ENCODE results near the gene CREB3L2.
"Not testable (repeated sequence)": the region's sequence is repeated elsewhere in the genome, so short reads cannot be mapped to it uniquely, and the experiment has no call there.

The CREB3L2 gene

GRCh38 chr7:137969828-137970227 lies 32.1 kb downstream of the CREB3L2 start:
- TF ChIP-seq EZH2phosphoT487 (conservative IDR thresholded peaks at IDR 0.05; ENCODE audit: low read length): no peak
- TF ChIP-seq CTCF (IDR thresholded peaks at IDR 0.05; ENCODE audit: insufficient read depth, low read length, poor library complexity, severe bottlenecking): no peak
- no peaks in the 10 kb centered on the region for H3K79me2 ChIP-seq (ENCODE audit: insufficient read depth, low read length)

GRCh38 chr7:137968890-137969289 lies 33.0 kb downstream of the CREB3L2 start:
- Histone ChIP-seq H3K27ac (ENCODE audit: low read depth, low read length) (no peak overlapping the region), H4K20me1 (ENCODE audit: low read depth, low read length) (no peaks in the 10 kb centered on the region), H3K4me2 (ENCODE audit: low read depth, low read length, poor library complexity, severe bottlenecking) (no peak overlapping the region), H3F3A (ENCODE audit: insufficient read depth) (no peaks in the 10 kb centered on the region), H3K4me3 (ENCODE audit: insufficient read depth, low read length, poor library complexity, severe bottlenecking) (no peak overlapping the region), H2AFZ (ENCODE audit: low read depth, low read length, severe bottlenecking) (no peak overlapping the region), H3K9ac (ENCODE audit: low read length) (no peak overlapping the region), H3K36me3 (ENCODE audit: low read length) (no peaks in the 10 kb centered on the region), H3K79me2 (ENCODE audit: insufficient read depth, low read length) (no peaks in the 10 kb centered on the region), H3K9me3 (ENCODE audit: insufficient read depth, low read length) (no peaks in the 10 kb centered on the region), H3K9me2 (replicated peaks; ENCODE audit: insufficient read depth, low read length) (no peaks in the 10 kb centered on the region), H3K27me3 (ENCODE audit: low read length) (no peaks in the 10 kb centered on the region)
- no peak for TF ChIP-seq CTCF (IDR thresholded peaks at IDR 0.05; ENCODE audit: insufficient read depth, low read length, poor library complexity, severe bottlenecking)
- no peak for TF ChIP-seq EZH2phosphoT487 (conservative IDR thresholded peaks at IDR 0.05; ENCODE audit: low read length)

More at GRCh38 chr7:137969828-137970227, 32.1 kb downstream of the CREB3L2 start:
- H3K4me3 ChIP-seq (ENCODE audit: insufficient read depth, low read length, poor library complexity, severe bottlenecking): no peak overlapping the region
- H3K9me2 ChIP-seq (replicated peaks; ENCODE audit: insufficient read depth, low read length): no peaks in the 10 kb centered on the region
- no peak overlapping the region for H3K4me2 ChIP-seq (ENCODE audit: low read depth, low read length, poor library complexity, severe bottlenecking)
- H3K9me3 ChIP-seq (ENCODE audit: insufficient read depth, low read length): no peaks in the 10 kb centered on the region
- H3K36me3 ChIP-seq (ENCODE audit: low read length): no peaks in the 10 kb centered on the region
- no peak overlapping the region for H3K9ac ChIP-seq (ENCODE audit: low read length)
- no peaks in the 10 kb centered on the region for H3F3A ChIP-seq (ENCODE audit: insufficient read depth)
- H3K27me3 ChIP-seq (ENCODE audit: low read length): no peaks in the 10 kb centered on the region
- no peak overlapping the region for H3K27ac ChIP-seq (ENCODE audit: low read depth, low read length)
- H2AFZ ChIP-seq (ENCODE audit: low read depth, low read length, severe bottlenecking): no peak overlapping the region
- no peaks in the 10 kb centered on the region for H4K20me1 ChIP-seq (ENCODE audit: low read depth, low read length)

GRCh38 chr7:137968339-137968738 lies 33.5 kb downstream of the CREB3L2 start:
- not testable (repeated sequence) for H3K27me3 ChIP-seq (ENCODE audit: low read length); H3K9me3 ChIP-seq (ENCODE audit: insufficient read depth, low read length); H3K36me3 ChIP-seq (ENCODE audit: low read length); H3K9ac ChIP-seq (ENCODE audit: low read length); H3K4me2 ChIP-seq (ENCODE audit: low read depth, low read length, poor library complexity, severe bottlenecking); H3K9me2 ChIP-seq (replicated peaks; ENCODE audit: insufficient read depth, low read length); H3F3A ChIP-seq (ENCODE audit: insufficient read depth); H3K79me2 ChIP-seq (ENCODE audit: insufficient read depth, low read length); H2AFZ ChIP-seq (ENCODE audit: low read depth, low read length, severe bottlenecking); H4K20me1 ChIP-seq (ENCODE audit: low read depth, low read length); H3K27ac ChIP-seq (ENCODE audit: low read depth, low read length); H3K4me3 ChIP-seq (ENCODE audit: insufficient read depth, low read length, poor library complexity, severe bottlenecking)

- no peak overlapping the region for H2AFZ ChIP-seq (ENCODE audit: low read depth, low read length, severe bottlenecking)
- H3K27ac ChIP-seq (ENCODE audit: low read depth, low read length): no peak overlapping the region
- H3K27me3 ChIP-seq (ENCODE audit: low read length): no peaks in the 10 kb centered on the region
- TF ChIP-seq EZH2phosphoT487 (conservative IDR thresholded peaks at IDR 0.05; ENCODE audit: low read length) (no peak), CTCF (IDR thresholded peaks at IDR 0.05; ENCODE audit: insufficient read depth, low read length, poor library complexity, severe bottlenecking) (no peak)
- no peak overlapping the region for H3K9ac ChIP-seq (ENCODE audit: low read length)
- no peaks in the 10 kb centered on the region for H3F3A ChIP-seq (ENCODE audit: insufficient read depth)
- no peaks in the 10 kb centered on the region for H4K20me1 ChIP-seq (ENCODE audit: low read depth, low read length)
- H3K9me2 ChIP-seq (replicated peaks; ENCODE audit: insufficient read depth, low read length): no peaks in the 10 kb centered on the region
- H3K36me3 ChIP-seq (ENCODE audit: low read length): no peaks in the 10 kb centered on the region
- H3K9me3 ChIP-seq (ENCODE audit: insufficient read depth, low read length): no peaks in the 10 kb centered on the region
- no peak overlapping the region for H3K4me3 ChIP-seq (ENCODE audit: insufficient read depth, low read length, poor library complexity, severe bottlenecking)
- no peaks in the 10 kb centered on the region for H3K79me2 ChIP-seq (ENCODE audit: insufficient read depth, low read length)
- H3K4me2 ChIP-seq (ENCODE audit: low read depth, low read length, poor library complexity, severe bottlenecking): no peak overlapping the region
These were observed 34.5 kb downstream of the CREB3L2 start for GRCh38 chr7:137967143-137968018.

All from SU-DHL-6 (cell line).